HG03175 (cell line): ENCODE results near the gene APBA3.

Source experiments
- ATAC-seq: cut with Tn5 transposase; IDR thresholded peaks from one replicate; pipeline ENCODE4 v1.9.1; 2021; ENCODE audit warnings: mild to moderate bottlenecking, moderate library complexity; ENCODE audit not compliant: unreplicated experiment

APBA3 gene

GRCh38 chr19:3751236-3751635 is 10.3 kb downstream of the APBA3 start:
- ATAC-seq = no peak

- no peak for ATAC-seq
These were observed 11.3 kb downstream of the APBA3 start for GRCh38 chr19:3750211-3750610.

GRCh38 chr19:3748965-3749364 is 12.5 kb downstream of the APBA3 start:
- no peak for ATAC-seq

- ATAC-seq = no peak
These were observed 15.0 kb downstream of the APBA3 start for GRCh38 chr19:3746371-3747056.

DNA sequence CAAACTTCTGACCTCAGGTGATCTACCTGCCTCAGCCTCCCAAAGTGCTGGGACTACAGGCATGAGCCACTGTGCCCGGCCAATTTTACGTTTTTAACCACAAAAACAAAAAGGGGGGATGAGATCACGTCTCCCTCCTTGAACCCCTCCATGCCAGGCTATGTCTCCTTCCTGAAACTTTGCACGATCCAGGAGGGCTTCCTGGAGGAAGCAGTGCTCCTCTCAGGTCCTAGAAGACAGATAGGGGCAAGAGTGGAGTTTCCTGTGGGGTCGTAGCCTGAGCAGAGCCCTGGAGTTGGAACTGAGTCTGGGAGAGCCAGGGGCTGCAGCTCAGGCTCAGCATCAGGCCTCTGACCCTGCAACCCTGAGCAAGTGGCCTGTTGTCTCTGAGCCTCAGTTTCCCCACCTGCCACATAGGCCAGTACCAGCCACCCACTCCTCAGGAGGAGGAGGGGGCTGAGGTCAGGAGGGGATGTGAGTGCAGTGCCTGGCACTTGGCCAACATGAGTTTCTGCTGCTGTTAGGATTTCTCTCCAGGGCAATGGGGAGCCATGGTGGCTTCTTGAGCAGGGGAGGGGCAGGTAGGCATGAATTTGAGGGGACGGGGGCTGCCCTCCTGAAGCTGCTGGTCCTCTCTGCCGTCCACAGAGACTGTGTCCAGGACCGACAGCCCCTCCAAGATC is 16.0 kb downstream of the APBA3 start:
- ATAC-seq = no peak

DNA sequence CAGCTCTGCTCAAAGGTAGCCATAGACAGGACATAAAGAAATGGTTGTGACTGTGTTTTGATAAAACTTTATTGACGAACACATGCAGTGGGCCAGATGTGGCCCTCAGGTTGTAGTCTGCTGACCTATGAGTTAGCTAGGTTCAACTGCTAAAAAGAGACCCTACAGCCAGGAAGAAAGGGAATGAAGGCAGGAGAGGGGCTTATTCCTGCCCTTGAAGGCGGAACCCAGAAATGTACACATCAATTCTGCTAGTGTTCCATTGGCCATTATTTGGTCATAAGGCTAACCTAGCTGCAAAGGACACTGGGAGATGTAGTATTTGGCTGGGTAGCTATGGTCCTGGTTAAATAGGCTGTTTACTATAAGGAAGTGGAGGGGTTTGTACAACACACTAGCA is 18.0 kb downstream of the APBA3 start:
- no peak for ATAC-seq

- no peak for ATAC-seq
These were observed 21.1 kb downstream of the APBA3 start for GRCh38 chr19:3740431-3740830.

DNA sequence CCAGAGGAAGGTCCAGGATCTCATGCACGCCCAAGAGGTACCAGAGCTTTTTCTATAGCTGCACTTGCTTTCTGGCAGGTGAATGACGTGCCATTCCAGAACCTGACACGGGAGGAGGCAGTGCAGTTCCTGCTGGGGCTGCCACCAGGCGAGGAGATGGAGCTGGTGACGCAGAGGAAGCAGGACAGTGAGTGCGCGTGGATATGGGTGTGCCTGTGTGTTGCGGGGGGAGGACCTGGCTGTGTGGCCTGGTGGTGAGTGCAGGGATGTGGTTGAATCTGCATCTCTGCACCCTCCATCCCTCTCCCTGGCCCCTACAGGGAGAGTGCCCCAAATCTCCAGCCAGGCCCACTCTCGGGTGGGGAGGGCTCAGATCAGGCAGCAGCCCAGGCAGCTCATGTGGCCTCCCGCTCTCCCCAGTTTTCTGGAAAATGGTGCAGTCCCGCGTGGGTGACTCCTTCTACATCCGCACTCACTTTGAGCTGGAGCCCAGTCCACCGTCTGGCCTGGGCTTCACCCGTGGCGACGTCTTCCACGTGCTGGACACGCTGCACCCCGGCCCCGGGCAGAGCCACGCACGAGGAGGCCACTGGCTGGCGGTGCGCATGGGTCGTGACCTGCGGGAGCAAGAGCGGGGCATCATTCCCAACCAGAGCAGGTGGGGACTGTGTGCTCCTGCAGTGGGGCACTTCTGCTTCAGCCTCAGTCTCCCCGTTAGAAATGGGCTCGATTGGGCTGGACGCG is 22.8 kb downstream of the APBA3 start:
- no peak for ATAC-seq

DNA sequence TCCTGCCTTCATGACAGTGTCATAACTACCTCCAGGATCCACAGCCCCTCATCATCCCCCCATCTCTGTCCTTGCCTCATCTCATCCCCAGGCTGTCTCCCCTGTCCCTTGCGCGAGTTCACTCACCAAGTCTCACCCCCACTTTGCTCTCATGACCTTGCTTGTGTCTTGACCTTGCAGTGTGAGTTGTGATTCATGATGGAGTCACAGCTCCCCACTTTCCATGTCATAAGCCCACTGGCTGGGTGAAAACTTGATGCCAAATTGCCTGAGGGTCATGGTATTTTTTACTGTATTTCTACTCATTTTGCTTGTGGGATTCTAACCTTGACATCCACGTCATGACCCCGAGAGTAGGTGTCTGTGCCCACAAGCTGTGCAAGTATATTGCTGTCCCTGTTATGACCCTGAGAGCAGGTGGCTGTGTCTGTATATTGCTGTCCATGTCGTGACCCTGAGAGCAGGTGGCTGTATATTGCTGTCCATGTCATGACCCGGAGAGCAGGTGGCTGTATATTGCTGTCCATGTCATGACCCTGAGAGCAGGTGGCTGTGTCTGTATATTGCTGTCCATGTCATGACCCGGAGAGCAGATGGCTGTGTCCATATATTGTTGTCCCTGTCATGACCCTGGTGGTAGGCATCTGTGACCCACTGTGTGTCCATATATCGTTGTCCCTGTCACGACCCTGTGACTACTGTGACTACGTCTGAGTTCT is 23.8 kb downstream of the APBA3 start:
- ATAC-seq = no peak

DNA sequence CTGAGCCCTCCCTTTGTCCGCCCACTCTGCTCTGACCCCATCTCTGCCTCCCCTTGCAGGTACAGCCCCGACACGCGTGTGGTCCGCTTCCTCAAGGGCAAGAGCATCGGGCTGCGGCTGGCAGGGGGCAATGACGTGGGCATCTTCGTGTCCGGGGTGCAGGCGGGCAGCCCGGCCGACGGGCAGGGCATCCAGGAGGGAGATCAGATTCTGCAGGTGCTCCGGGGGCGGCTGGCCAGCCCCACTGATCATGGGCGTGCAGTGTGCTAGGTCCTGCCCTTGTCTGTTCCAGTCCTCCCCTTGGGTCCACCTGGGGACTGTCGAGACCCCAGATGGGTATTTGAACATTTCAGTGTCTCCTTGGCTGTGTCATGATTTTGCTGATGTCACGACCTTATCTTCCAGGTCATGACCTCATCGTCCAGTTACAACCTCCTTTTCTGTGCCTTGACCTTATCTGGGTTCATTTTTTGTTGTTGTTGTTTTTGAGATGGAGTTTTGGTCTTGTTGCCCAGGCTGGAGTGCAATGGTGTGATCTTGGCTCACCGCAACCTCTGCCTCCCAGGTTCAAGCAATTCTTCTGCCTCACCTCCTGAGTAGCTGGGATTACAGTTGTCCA is 25.3 kb downstream of the APBA3 start:
- ATAC-seq = no peak

GRCh38 chr19:3734310-3734600 is 27.2 kb downstream of the APBA3 start:
- no peak for ATAC-seq

- no peak for ATAC-seq
These were observed 27.8 kb downstream of the APBA3 start for GRCh38 chr19:3733549-3734309.

GRCh38 chr19:3732108-3732507 is 29.4 kb downstream of the APBA3 start:
- no peak for ATAC-seq

- no peak for ATAC-seq
These were observed 31.0 kb downstream of the APBA3 start for GRCh38 chr19:3730457-3730958.

DNA sequence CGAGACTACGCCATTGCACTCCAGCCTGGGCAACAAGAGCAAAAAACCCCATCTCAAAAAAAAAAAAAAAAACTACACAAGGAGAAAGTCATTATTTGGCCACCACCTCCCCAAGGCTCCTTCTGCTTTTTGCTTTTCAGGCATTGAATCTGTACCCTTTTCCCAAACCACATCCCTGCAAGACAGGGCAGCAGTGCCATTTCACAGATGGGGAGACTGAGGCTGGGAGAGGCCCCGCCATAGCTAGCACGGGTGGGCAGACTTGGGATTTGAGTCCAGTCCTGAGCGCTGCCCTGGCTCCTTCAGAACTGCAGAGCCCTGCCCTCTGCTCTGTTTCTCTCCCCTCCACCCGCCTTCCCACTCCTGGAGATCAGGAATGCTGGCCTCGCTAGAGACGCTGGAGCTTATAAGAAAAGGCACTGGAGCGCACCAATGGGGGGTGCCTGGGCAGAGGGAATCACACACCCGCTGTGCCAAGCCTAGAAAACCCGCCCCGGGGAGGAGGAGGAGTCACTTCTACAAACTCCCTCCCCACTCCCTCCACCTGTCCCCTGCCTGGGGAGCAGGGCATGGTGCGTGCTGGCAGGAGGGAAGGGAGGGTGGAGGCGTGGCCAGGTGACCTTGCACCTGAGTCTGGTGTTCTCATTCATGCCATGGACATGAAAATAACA is 35.7 kb downstream of the APBA3 start:
- no peak for ATAC-seq

DNA sequence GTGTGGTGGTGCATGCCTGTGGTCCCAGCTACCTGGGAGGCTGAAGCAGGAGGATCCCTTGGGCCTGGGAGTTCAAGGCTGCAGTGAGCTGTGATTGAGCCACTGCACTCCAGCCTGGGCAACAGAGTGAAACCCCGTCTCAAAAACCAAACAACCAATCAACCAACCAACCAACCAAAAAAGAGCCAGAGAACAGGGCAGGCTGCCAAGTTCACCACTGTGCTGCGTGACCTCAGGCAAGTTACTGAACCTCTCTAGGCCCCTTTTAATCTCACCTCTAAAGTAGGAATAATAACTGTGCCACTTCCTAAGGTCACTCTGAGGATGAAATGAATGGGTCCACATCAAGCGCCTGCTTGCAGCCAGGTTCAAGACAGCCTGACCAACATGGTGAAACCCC is 36.4 kb downstream of the APBA3 start:
- no peak for ATAC-seq

DNA sequence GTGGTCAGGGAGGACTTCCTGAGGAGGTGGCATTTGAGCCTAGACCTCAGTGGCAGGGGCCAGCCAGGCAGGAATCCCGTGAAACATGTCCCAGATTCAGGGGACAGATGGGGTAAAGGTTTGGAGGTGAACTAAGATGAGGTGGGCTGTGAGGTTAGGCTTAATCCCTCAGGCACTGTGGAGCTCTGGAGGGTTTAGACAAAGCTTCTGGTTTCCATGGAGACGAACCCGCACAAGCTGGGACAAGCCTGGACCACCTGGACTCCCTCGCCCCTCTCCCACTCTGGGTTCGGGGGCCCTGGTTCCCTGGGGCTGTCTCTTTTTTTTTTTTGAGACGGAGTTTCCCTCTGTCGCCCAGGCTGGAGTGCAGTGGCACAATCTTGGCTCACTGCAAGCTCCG is 37.6 kb downstream of the APBA3 start:
- ATAC-seq = no peak

DNA sequence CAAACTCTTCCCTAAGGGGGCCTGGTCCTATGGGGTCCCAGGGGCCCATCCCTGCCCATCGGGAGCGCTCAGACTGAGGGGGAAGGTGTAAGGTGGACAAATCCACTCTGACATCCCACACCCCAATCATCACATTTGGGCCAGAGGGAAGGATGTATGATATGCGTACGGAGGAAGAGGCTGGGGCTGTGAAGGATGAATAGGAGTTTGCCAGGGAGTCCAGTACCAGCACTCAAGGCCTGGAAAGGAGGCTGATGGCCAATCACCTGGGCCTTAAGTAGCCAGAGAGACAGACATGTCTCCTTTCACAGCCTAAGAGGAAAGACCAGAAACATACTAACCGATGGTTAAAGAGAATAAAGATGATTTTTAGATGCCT is 38.4 kb downstream of the APBA3 start:
- ATAC-seq = no peak

GRCh38 chr19:3722443-3723109 is 38.9 kb downstream of the APBA3 start:
- ATAC-seq = no peak
